HepG2 (cell line): ENCODE data around the gene NELFB. TPM values are rescaled to one million over a fixed set of nuclear protein-coding genes. Genes with fewer than 3 reads are reported as not detected.

Experiments
- ATF7 ChIP-seq, 2 experiments: fragments of 450-650 bp in 1 of 2; sonication (generic) in 1 of 2; formaldehyde crosslinking in 1 of 2; IDR thresholded peaks; 2 replicates each; pipeline versions ENCODE4 v1.4.0 to v1.6.1; 2016 to 2020; ENCODE audit warnings: antibody characterized with exemption in 1 of 2, mild to moderate bottlenecking in 1 of 2, missing genetic modification reagents in 1 of 2
- DNMT3B ChIP-seq: conservative IDR thresholded peaks from 2 replicates; pipeline ENCODE4 v1.6.1; 2016; ENCODE audit warnings: missing biosample characterization, control low read depth
- EP300 ChIP-seq, 3 experiments: sonication (generic) in 1 of 3; formaldehyde crosslinking in 1 of 3; IDR thresholded peaks; 2 replicates each; pipeline versions ENCODE4 v1.5.1 to v1.6.1; 2011 to 2020; ENCODE audit warnings: low read depth in 2 of 3, low read length in 2 of 3, borderline replicate concordance in 1 of 3, improper control_type of control experiment in 1 of 3, mild to moderate bottlenecking in 1 of 3, missing genetic modification reagents in 1 of 3, moderate library complexity in 1 of 3
- GPN1 ChIP-seq: sonication (generic); formaldehyde crosslinking; IDR thresholded peaks from 2 replicates; pipeline ENCODE4 v1.5.1; 2020; ENCODE audit warnings: missing genetic modification reagents, borderline replicate concordance
- KMT2A ChIP-seq: sonication (generic); formaldehyde crosslinking; IDR thresholded peaks from 2 replicates; pipeline ENCODE4 v1.4.0; 2020; ENCODE audit warnings: missing genetic modification reagents
- MED8 ChIP-seq: sonication (generic); formaldehyde crosslinking; IDR thresholded peaks from 2 replicates; pipeline ENCODE4 v1.8.1; 2023; ENCODE audit warnings: mild to moderate bottlenecking, missing genetic modification reagents; ENCODE audit not compliant: insufficient replicate concordance
- NFYC ChIP-seq: IDR thresholded peaks from 2 replicates; pipeline ENCODE4 v1.6.1; 2016; ENCODE audit warnings: missing genetic modification reagents, missing compliant biosample characterization
- PITX1 ChIP-seq: sonication (generic); formaldehyde crosslinking; IDR thresholded peaks from 2 replicates; pipeline ENCODE4 v1.5.1; 2020; ENCODE audit warnings: mild to moderate bottlenecking, missing genetic modification reagents
- RARG ChIP-seq: sonication (generic); formaldehyde crosslinking; IDR thresholded peaks from 2 replicates; pipeline ENCODE4 v1.4.0; 2020; ENCODE audit warnings: low read depth, mild to moderate bottlenecking, missing genetic modification reagents
- SMC3 ChIP-seq: IDR thresholded peaks from 2 replicates; pipeline ENCODE4 v1.6.1; 2011; ENCODE audit warnings: low read length, improper control_type of control experiment
- SOX6 ChIP-seq, 2 experiments: fragments of 450-650 bp in 1 of 2; sonication (generic) in 1 of 2; formaldehyde crosslinking in 1 of 2; IDR thresholded peaks; 2 replicates each; pipeline versions ENCODE4 v1.4.0 to v1.6.1; 2017 to 2020; ENCODE audit warnings: antibody characterized with exemption in 1 of 2, mild to moderate bottlenecking in 1 of 2, missing genetic modification reagents in 1 of 2
- SRSF9 ChIP-seq: fragments of 200-400 bp; formaldehyde crosslinking; IDR thresholded peaks from 2 replicates; pipeline ENCODE4 v1.6.1; 2018; ENCODE audit warnings: borderline replicate concordance, mild to moderate bottlenecking, low read depth, low read length; ENCODE audit not compliant: insufficient read depth, poor library complexity, severe bottlenecking
- SYNCRIP ChIP-seq: fragments of 200-400 bp; formaldehyde crosslinking; IDR thresholded peaks from 2 replicates; pipeline ENCODE4 v1.6.1; 2018; ENCODE audit warnings: mild to moderate bottlenecking, low read depth, low read length; ENCODE audit not compliant: insufficient read depth
- ZBTB21 ChIP-seq: sonication (generic); formaldehyde crosslinking; IDR thresholded peaks from 2 replicates; pipeline ENCODE4 v1.4.0; 2020; ENCODE audit warnings: missing genetic modification reagents
- ZFY ChIP-seq: sonication (generic); formaldehyde crosslinking; IDR thresholded peaks from 2 replicates; pipeline ENCODE4 v1.4.0; 2020; ENCODE audit warnings: missing genetic modification reagents
- ZNF121 ChIP-seq: sonication (generic); formaldehyde crosslinking; IDR thresholded peaks from 2 replicates; pipeline ENCODE4 v1.5.0; 2020; ENCODE audit warnings: mild to moderate bottlenecking, missing genetic modification reagents
- ZNF343 ChIP-seq: sonication (generic); formaldehyde crosslinking; IDR thresholded peaks from 2 replicates; pipeline ENCODE4 v1.4.0; 2020; ENCODE audit warnings: mild to moderate bottlenecking, missing genetic modification reagents
- ZNF577 ChIP-seq: sonication (generic); formaldehyde crosslinking; IDR thresholded peaks from 2 replicates; pipeline ENCODE4 v1.4.0; 2020; ENCODE audit warnings: mild to moderate bottlenecking, low read depth, missing genetic modification reagents, borderline replicate concordance
- ZNF766 ChIP-seq: sonication (generic); formaldehyde crosslinking; IDR thresholded peaks from 2 replicates; pipeline ENCODE4 v1.5.0; 2020; ENCODE audit warnings: missing genetic modification reagents, borderline replicate concordance
- ZNF781 ChIP-seq: sonication (generic); formaldehyde crosslinking; IDR thresholded peaks from 2 replicates; pipeline ENCODE4 v1.5.1; 2020; ENCODE audit warnings: borderline replicate concordance, mild to moderate bottlenecking, missing genetic modification reagents; ENCODE audit errors: not compliant biosample characterization
- polyA plus RNA-seq, 8 experiments: library from polyadenylated mRNA; depleted of rRNA in 3 of 8; stranded (reverse) in 7 of 8; unstranded in 1 of 8; fragments of >200 nt; fragmentation: Illumina TruSeq in 4 of 8; extraction: Trizol in 4 of 8; gene quantifications; 2 replicates each; pipeline versions ENCODE4 v1.2.1 to v1.2.3, GENCODE V29; 2011 to 2016; ENCODE audit warnings: low read depth in 4 of 8, missing spikeins in 1 of 8, mixed read lengths in 1 of 8; ENCODE audit not compliant: insufficient read depth in 1 of 8
- total RNA-seq, 5 experiments: library from RNA; depleted of rRNA; stranded (reverse); fragments of >200 nt; fragmentation: Illumina TruSeq; extraction: Trizol; gene quantifications; 2 replicates each; pipeline ENCODE4 v1.2.3, GENCODE V29; 2016; ENCODE audit warnings: low read depth in 1 of 5
- TF ChIP-seq, protein P1 (sequence below): IDR thresholded peaks from 2 replicates; pipeline ENCODE4 v1.6.1; 2018; ENCODE audit warnings: missing genetic modification reagents, mild to moderate bottlenecking, missing compliant biosample characterization
- TF ChIP-seq, protein P2 (sequence below): sonication (generic); formaldehyde crosslinking; IDR thresholded peaks from 2 replicates; pipeline ENCODE4 v1.5.0; 2020; ENCODE audit warnings: mild to moderate bottlenecking, missing genetic modification reagents
- TF ChIP-seq, protein P3 (sequence below): sonication (generic); formaldehyde crosslinking; IDR thresholded peaks from 2 replicates; pipeline ENCODE4 v1.4.0; 2020; ENCODE audit warnings: missing genetic modification reagents, mild to moderate bottlenecking, borderline replicate concordance

Gene NELFB
- total and polyA plus RNA-seq, 2 of the 13 experiments (the other 11 are each of a cell fraction or from before 2014, with no cell fraction given) = 26.5 to 45.8 TPM

DNA sequence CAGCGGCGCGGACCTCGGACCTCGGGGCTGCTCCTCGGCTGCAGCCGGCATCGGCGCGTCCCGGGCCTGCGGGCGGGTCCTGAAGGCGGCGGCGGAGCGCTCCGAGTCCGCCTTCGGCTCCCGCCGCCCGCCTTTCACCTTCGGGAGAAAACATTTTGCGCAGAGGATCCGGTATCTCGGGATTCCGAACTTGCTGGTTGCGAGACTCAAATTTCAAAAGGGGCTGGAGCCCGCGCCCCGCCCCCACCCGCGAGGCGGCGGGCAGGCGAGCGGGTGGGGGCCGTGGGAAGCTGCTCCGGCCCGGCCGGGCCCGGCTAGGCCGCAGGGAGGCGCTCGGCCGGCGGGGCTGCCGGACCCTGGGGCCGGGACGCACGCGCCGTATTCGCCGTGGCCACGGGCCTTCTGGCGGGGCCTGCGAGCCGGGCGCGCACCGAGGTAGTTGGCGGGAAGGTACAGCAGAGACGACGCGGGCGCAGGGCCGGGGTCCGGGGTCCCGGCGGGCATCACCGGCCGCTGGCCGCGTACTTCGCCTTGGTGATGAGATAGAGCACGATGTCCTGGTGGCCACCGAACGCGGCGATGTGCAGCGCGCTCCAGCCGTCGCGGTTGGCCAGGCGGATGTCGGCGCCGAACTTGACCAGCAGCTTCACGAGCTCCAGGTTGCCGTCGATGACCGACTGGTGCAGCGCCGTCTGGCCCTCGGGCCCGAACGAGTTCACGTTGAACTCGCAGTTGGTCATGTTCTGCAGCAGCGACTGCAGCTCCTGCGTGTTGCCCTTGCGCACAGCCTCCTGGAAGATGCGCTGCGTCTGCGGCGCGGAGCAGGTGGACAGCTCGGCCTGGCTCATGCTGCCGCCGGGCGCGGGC is 46.2 kb downstream of the NELFB start (continued):
- TF ChIP-seq SYNCRIP (no peak), DNMT3B (CRISPR knock-in tag) (no peak), ZFY (CRISPR knock-in tag) (peak; percentile 71), ZNF343 (CRISPR knock-in tag) (no peak), ZNF781 (no peak), EP300 (IDR thresholded peaks at IDR 0.05; ENCODE audit: low read depth in 2 of 2, low read length in 2 of 2) (no peak), EP300 (CRISPR knock-in tag; IDR thresholded peaks at IDR 0.05; ENCODE audit: borderline replicate concordance) (no peak), KMT2A (CRISPR knock-in tag) (no peak), ZBTB21 (CRISPR knock-in tag) (no peak), ZNF577 (CRISPR knock-in tag) (no peak), GPN1 (CRISPR knock-in tag) (no peak), ZNF766 (CRISPR knock-in tag) (no peak), MED8 (no peak), PITX1 (no peak), ATF7 (IDR thresholded peaks at IDR 0.05) (no peak), ATF7 (CRISPR knock-in tag; IDR thresholded peaks at IDR 0.05) (no peak), SRSF9 (no peak), SOX6 (IDR thresholded peaks at IDR 0.05) (no peak), SOX6 (CRISPR knock-in tag; IDR thresholded peaks at IDR 0.05) (no peak; the same call in 1 of the 2 replicates), NFYC (CRISPR knock-in tag) (no peak), ZNF121 (CRISPR knock-in tag) (no peak), SMC3 (no peak), RARG (CRISPR knock-in tag) (no peak)
- TF ChIP-seq, protein P1, sequence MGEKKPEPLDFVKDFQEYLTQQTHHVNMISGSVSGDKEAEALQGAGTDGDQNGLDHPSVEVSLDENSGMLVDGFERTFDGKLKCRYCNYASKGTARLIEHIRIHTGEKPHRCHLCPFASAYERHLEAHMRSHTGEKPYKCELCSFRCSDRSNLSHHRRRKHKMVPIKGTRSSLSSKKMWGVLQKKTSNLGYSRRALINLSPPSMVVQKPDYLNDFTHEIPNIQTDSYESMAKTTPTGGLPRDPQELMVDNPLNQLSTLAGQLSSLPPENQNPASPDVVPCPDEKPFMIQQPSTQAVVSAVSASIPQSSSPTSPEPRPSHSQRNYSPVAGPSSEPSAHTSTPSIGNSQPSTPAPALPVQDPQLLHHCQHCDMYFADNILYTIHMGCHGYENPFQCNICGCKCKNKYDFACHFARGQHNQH (CRISPR knock-in tag) = no peak
- TF ChIP-seq, protein P2, sequence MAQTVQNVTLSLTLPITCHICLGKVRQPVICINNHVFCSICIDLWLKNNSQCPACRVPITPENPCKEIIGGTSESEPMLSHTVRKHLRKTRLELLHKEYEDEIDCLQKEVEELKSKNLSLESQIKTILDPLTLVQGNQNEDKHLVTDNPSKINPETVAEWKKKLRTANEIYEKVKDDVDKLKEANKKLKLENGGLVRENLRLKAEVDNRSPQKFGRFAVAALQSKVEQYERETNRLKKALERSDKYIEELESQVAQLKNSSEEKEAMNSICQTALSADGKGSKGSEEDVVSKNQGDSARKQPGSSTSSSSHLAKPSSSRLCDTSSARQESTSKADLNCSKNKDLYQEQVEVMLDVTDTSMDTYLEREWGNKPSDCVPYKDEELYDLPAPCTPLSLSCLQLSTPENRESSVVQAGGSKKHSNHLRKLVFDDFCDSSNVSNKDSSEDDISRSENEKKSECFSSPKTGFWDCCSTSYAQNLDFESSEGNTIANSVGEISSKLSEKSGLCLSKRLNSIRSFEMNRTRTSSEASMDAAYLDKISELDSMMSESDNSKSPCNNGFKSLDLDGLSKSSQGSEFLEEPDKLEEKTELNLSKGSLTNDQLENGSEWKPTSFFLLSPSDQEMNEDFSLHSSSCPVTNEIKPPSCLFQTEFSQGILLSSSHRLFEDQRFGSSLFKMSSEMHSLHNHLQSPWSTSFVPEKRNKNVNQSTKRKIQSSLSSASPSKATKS (CRISPR knock-in tag) = no peak
- TF ChIP-seq, protein P3, sequence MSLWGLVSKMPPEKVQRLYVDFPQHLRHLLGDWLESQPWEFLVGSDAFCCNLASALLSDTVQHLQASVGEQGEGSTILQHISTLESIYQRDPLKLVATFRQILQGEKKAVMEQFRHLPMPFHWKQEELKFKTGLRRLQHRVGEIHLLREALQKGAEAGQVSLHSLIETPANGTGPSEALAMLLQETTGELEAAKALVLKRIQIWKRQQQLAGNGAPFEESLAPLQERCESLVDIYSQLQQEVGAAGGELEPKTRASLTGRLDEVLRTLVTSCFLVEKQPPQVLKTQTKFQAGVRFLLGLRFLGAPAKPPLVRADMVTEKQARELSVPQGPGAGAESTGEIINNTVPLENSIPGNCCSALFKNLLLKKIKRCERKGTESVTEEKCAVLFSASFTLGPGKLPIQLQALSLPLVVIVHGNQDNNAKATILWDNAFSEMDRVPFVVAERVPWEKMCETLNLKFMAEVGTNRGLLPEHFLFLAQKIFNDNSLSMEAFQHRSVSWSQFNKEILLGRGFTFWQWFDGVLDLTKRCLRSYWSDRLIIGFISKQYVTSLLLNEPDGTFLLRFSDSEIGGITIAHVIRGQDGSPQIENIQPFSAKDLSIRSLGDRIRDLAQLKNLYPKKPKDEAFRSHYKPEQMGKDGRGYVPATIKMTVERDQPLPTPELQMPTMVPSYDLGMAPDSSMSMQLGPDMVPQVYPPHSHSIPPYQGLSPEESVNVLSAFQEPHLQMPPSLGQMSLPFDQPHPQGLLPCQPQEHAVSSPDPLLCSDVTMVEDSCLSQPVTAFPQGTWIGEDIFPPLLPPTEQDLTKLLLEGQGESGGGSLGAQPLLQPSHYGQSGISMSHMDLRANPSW (CRISPR knock-in tag) = no peak
